Fibroblast of villous mesenchyme (primary cell): ENCODE data around the gene AFMID. TPM values are rescaled to one million over a fixed set of nuclear protein-coding genes. Genes with fewer than 3 reads are reported as not detected.

Experiments used
- DNase-seq: peaks from one replicate; pipeline ENCODE4 v3.0.0-alpha.2; 2010; ENCODE audit warnings: low read depth
- H3K4me3 ChIP-seq: 2 replicates; pipeline ENCODE4 v1.5.1; 2011; ENCODE audit warnings: low read depth, mild to moderate bottlenecking, low read length
- CTCF ChIP-seq: IDR thresholded peaks from 2 replicates; pipeline ENCODE4 v1.5.1; 2012; ENCODE audit warnings: low read depth, mild to moderate bottlenecking, low read length; ENCODE audit not compliant: insufficient read depth
- total RNA-seq: library from RNA; depleted of rRNA; stranded (reverse); fragments of >200 nt; gene quantifications from 2 replicates; pipeline ENCODE4 v1.2.3, GENCODE V29; 2012

AFMID gene
- total RNA-seq, 1 donor: 21.6 TPM

DNA sequence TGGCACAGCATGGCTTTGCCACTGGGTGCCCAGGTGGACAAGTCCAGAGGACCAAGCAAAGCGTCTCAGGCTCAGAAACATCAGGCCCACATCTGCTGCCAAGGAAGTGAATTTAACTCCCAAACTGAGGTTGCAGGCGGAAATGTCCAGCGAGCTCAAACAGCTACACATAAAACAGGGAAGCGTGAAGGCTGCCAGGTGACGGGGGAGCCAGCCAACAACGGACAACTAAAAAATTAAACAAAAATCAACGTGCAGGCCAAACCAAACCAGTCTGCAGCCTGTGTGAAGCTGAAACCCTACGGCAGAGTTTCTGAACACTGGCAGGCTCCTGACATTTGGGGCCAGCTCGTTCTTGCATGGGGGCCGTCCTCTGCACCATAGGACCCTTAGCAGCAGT, 2.8 kb upstream of the AFMID start:
- no peak for TF ChIP-seq CTCF
- no peak for DNase-seq
- H3K4me3 ChIP-seq: no peak overlapping the region

DNA sequence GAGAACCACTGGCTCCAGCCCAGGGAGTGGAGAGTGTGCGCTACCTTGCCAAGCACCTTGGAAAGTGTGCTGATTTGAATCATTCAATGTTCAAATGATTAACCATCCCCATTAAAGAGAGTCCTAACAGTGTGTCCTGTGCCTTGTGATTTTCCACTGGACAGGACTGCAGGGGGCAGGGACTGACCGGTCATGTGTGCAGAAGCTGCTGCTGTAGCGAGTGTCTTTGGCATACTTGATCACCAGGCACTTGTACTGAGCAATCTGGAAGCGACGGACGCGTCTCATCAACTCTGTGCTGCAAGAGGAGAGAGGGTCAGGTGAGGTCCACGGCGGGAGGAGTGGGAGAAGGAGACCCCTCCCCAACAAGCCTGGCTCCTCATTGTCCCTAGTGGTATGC, 2.3 kb upstream of the AFMID start:
- no peak for TF ChIP-seq CTCF
- DNase-seq: no peak
- H3K4me3 ChIP-seq: no peak overlapping the region

- peak overlapping the region; percentile 77 for H3K4me3 ChIP-seq
- no peak for DNase-seq
- TF ChIP-seq CTCF: no peak
These were observed 1.0 kb upstream of the AFMID start for GRCh38 chr17:78185981-78186691.

DNA sequence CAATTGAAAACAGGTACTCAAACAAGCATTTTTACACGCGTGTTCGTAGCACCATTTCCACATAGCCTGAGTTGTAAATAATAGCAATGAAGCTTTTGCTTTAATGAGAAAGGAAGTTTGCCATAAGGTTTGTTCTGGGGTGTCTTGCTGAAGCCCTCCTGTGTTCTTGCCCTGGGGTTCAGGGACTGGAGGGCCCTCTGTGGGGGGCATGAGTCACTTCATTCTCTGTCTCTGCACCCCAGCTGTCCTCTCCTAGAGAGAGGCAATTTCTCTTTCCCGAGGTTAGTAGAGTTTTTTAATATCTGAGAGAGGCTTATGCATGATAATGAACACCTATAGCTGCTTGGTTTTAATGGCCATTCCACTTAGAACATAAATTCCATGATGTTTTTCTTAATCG, 9.6 kb downstream of the AFMID start:
- no peak for DNase-seq
- H3K4me3 ChIP-seq: no peak overlapping the region
- TF ChIP-seq CTCF: no peak

DNA sequence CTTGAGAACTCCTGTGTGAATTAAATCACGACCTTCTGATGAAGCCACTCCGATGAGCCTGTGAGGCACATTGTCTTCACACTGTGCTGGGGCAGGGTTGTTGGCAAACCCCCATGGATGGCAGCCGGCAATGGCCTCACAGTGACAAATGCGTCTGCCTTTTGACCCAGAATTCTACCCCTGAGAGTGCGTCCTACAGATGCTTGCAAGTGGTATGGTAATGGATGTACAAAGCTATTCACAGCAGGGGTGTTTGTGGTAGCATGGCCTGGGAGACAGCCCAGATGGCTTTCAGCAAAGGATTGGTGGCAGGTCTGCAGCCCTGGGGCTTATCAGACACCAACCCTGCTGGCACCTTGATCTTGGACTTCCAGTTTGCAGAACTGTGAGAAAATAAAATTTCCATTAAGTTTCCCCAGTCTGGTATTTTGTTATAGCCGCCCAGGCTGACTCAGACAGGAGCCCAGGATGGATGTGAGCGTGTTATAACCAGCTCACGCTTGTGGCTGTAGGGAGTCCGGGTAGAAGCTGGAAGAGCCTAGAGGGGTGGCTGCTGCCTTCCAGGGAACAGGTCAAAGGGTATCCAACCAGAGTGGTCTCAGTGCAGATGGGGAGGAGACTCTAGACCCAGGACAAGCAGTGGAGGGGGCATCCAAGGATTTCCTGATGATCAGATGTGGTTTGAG, 10.1 kb downstream of the AFMID start:
- TF ChIP-seq CTCF: no peak
- no peak overlapping the region for H3K4me3 ChIP-seq
- no peak for DNase-seq

- DNase-seq: no peak
- H3K4me3 ChIP-seq: no peak overlapping the region
- no peak for TF ChIP-seq CTCF
These were observed 13.3 kb downstream of the AFMID start for GRCh38 chr17:78200451-78200850.
